GM19395 (cell line): ENCODE results near the gene NR2F6.

Source experiments
- ATAC-seq: cut with Tn5 transposase; IDR thresholded peaks from one replicate; pipeline ENCODE4 v1.9.1; 2021; ENCODE audit warnings: mild to moderate bottlenecking, moderate library complexity; ENCODE audit not compliant: unreplicated experiment

NR2F6 gene

DNA sequence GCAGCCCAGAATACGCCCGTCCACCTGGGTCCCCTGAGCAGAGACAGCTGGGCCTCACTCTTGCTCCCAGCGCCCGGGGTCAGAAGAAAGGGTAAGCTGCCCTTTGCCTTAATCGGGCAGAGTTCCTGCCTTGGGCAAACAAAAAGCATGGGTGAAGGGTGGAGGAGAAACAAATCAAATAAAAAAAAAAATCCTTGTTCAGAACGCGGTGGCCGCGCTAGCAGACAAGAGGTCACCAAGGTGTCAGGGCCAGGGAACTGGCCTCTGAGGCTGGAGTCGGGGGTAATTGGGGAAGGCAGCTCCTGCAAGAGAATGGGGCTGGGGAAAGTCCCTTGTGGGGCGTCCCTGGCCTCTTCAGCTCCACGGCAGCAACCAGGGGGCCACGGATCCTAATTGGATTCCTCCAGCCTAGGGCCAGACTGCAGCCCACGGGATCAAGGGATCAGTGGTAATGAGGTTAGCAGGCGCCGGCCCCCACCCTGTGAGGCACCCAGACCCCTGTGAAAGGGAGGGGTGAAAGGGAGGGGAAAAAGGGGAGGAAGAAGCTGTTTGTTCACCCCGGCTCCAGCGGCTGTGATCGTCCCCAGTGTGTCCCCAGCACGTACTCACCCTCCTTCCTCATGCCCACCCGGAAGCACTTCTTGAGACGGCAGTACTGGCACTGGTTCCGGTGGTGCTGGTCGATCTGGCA lies 5.5 kb downstream of the NR2F6 start:
- ATAC-seq: no peak

DNA sequence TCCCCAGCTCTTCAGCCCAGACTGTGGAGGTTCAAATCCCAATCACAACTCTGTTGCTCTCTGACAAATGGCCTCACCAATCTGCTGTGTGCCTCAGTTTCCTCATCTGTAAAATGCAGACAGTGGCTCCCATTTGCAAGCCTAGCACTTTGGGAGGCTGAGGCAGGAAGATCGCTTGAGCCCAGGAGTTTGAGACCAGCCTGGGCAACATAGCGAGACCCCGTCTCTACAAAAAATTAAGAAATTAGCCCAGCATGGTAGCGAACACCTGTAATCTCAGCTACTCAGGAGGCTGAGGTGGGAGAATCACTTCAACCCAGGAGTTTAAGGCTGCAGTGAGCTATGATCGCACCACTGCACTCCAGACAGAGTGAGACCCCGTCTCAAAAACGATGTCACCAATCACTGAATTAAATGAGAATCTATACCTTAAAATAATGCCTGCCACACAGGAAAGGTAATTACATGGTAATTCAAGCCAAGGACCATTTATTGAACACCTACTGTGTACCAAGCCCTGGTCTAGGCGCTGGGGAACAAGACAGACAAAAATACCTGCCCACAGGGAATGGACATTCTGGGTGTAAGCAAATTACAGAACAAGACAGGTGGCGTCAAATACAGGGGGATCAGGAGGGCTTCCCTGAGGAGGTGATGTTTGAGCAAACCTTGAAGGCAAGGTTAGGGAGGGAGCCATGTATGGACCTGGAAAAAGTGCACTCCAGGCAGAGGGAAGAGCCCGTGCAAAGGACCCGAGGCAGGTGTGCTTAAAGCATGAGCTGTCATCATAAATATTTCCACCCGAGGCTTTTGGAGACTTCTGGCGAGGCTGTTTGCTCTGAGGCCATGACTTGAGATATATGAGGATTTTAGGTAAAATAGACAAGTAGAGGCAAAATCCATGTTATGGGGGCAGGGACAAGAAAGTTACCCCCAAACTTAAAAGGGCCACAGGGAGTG lies 7.7 kb downstream of the NR2F6 start:
- ATAC-seq: no peak

DNA sequence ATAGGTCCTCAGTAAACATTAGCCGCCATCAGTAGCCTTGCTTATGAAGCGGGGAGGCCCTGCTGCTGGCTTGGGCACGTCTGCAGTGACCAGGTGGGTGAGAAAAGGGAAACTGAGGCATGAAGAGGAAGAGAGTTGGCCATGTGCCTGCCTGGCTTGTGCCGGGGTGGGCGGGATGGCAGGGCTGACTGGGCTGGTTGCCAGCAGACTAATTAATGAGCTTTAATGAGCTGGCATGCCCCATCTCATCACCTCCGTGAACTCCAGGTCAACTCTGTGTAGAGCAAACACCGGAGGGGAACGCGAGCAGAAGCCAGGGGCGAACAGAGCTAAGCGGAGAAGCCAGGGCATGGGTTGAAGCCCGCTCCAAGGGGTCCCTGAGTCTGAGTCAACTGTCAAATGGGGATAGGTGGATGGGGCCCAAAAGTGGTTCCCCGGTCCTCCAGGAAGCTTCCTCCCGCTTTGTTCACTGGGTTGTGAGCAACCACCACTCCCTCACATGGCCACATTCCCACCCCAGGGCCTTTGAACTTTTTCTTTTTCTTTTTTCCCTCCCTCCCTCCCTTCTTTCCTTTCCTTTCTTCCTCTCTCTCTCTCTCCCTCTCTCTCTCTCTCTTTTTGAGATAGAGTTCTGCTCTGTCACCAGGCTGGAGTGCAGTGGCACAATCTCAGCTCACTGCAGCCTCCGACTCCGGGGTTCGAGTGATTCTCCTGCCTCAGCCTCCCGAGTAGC lies 8.7 kb downstream of the NR2F6 start:
- ATAC-seq: no peak

DNA sequence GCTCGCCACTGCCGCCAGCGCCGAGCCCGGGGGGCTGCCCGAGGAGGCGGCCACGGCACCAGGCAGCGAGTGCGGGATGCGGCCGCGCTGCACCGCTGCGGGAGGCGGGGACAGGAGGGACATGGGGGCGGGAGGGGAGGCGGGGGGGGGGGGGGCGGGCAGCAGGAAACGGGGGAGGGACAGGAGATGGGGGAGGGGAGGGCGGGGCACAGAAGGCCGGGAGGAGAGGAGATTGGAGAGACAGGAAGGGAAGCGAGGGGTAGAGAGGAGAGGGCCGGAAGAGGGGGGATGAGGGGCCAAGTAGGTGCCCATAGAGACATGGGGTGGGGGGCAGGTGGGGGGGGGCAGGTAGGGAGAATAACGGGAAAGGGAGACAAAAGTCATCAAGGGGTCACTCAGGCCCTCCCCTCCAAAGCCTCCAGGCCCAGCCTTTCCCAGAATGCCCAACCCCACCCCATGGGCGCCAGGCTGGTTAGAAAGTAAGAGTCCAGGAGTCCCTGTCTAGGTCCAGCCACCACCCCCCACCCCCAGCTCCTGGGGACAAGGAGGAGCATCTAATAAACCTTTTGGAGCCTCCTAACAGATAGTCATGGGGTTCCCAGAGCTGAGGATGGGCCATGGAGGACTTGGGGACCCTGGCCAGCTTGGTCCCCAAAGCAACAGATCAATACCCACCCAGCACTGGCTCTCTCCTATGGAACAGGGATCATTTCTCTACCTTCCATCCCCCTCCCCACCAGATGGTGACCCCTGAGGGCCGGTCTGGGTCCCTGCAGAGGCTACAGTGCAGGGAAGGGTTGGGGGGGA lies 9.5 kb downstream of the NR2F6 start:
- no peak for ATAC-seq

DNA sequence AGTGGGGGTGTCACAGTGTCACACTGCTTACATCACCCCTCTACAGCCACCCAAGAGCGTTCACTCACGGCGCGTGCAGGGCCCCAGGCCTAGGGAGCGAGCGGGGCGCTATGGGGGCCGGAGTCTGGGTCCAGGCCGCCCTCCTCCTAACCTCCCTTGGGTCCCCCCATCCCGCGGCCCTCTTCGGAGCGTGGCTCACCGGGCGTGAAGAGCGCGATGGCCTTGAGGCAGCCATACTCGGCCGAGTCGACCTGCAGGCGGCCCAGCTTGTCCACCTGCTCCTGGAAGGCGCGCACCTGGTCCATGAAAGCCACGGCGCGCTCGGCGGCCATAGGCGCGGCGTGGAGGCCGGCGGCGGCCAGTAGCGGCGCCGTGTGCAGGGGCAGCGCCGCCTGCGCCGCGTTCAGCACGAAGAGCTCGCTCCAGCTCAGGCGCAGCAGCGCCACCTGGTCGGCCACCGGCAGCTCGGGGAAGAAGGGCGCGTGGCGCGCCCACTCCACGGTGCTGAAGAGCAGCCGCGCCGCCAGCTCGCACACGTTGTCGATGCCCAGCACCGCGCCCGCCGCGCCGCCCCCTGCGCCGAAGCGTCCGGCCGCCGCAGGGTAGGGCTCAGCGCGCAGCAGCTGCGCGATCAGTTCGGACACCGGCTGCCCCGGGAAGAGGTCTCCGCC lies 10.3 kb downstream of the NR2F6 start:
- ATAC-seq: peak; percentile 58

DNA sequence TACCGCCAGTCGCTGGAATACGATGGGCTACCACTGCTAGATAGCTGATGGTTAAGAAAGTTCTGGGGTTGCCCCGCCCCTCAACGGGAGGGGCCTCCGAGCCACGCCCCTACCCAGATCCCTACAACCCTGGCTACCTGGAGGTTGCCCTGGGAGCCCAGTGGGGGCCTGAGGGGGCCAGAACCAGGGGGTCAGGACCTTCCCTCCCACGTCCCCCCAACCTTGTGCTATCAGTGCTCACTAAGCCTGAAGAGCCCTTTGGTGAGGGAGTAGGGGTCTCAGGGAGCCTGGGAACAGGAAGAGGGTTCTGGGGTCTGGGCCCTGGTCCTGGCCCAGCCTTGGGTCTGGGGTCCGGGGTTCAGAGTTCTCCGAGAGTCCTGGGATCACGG lies 10.8 kb downstream of the NR2F6 start:
- ATAC-seq: peak; percentile 39

DNA sequence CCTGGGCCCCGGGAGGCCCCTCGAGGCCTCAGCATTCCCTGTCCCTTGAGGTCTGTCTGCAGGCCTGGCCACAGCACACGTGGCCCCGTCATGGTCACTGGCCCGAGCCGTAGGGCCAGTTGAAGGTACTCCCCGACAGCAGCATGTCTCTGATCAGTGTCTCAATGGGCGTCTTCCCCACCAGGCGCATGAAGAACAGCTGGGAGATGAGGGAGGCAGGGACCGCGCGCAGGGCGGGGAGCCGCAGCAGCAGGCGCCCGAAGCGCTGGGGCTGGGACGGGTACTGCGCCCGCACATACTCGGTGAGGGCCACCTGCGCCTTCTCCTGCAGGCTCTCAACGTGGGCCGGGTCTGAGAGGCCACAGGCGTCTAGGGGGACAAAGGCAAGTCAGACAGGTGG lies 13.5 kb downstream of the NR2F6 start:
- ATAC-seq: no peak

DNA sequence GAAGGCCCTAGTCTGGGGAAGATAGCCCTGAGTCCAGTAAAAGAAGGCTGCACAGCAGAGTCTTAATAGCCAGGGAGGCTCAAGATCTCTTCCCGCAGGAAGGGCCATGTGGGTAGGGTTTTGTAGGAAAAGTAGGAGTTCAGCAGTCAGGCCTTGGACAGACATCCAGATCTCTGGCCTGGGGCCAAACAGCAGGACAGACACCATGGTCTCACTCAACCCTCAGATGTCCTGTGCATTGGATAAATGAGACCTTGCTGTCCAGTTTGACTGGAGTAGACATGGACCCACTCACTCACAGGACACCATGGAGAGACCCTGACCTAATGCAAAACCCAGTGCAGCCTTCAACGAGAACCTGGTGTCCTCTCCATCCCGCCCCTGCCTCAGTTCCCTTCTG lies 15.8 kb downstream of the NR2F6 start:
- no peak for ATAC-seq

DNA sequence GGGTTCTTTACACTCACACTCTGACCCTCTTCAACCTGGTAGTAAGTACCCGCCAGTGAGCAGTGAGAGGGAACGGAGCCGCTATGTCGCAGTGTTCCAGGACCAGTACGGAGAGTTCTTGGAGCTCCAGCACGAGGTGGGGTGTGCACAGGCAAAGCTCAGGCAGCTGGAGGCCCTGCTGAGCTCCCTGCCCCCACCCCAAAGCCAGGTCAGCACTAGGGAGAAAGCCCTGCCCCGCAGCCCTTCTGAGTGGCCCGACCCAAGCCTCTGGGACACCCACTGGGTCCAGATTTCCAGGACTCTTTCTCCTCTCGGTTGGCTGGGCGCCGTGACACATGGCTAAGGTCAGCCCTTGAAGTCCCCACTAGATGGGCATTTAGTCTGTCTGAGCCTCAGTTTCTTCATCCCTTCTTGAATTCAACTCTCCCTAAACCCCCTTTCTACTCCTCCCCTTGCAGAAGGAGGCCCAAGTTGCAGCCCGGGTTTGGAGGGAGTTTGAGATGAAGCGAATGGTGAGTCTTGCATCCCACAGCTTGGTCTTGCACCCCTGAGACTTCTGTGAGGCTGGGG lies 17.8 kb downstream of the NR2F6 start:
- no peak for ATAC-seq

DNA sequence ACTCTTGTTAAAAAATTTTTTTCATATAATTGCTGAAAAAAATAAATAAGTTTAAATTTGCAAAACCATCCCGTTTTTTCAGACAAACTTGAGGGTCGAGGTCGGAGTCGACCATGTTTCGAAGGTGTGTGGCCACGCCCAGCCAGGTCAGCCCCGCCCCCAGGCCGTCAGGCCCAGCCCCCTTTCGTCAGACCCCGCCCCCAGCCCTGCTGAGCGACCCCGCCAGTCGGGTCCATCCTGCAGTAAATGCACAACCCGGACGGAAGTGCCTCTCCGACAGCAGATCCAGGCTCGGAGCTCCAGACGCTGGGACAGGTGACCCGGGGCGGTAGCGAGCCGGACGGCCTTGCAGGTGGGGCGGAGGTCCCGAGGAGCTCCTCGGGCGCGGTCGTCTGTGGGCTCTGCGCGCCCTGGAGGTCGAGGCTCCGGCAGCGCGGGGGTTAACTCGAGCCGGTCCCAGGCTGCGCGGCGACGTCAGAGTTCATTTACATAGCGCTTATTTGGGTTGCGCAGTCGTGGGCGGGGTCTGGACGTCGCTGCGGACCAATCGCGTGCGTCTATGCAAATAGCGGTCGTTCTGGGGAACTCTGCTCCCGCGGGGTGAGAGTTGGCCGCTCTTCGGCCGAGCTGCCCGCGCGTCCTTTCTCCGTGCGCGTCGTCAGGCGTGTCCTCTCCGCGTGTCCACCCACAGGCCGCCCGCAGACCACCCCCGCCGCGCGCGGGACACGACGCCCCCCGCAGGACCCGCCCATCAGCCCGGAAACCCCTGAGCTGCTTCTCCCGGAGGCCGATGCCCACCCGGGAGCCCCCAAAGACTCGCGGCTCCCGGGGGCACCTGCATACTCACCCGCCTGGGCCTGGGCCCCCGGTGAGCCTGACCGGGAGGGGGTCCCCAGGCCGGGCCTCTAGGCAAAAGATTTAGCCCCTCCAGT lies 19.5 kb downstream of the NR2F6 start, which contains the start of gene OCEL1:
Gene OCEL1, plus strand, starts transcription at position 225 of the 932 bp plus-strand sequence. Its CDS starts 22 bp downstream, at position 247.
- peak; percentile 89 for ATAC-seq

DNA sequence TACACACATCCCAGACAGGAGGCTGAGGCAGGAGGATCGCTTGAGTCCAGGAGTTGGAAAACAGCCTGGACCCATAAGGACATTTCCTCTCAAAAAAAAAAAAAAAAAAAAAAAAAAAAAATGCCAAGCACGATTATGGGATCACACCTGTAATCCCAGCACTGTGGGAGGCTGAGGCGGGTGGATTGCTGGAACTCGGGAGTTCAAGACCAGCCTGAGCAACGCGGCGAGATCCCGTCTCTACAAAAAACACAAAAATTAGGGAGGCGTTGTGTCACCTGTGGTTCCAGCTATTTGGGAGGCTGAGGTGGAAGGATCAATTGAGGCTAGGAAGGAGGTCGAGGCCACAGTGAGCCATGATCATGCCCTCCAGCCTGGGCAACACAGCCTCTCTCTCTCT lies 20.7 kb downstream of the NR2F6 start:
- no peak for ATAC-seq

DNA sequence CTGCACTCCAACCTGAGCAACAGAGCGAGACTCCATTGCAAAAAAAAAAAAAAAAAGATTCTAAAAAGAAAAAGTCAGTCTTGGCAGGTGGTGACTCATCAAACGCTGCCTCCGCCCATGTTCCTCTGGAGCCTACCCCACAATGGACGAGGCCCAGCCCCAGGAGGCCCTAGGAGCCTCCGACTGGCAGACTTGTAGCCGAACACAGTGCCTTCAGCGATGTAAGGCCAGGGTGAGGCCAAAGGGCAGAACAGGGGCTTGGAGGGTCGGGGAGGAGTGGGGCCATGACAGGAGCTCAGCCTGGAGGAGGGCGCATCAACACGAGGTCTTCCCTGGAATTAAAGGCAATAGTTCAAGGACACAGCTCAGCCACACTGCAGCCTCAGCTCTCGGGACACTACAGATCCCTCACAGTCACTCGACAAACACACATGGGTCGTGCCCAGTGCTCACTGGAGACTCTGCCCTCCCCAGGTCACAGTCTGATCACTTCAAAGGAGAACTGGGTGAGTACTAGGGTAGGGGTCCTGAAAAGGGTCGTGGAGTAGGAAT lies 25.4 kb downstream of the NR2F6 start:
- ATAC-seq: no peak

DNA sequence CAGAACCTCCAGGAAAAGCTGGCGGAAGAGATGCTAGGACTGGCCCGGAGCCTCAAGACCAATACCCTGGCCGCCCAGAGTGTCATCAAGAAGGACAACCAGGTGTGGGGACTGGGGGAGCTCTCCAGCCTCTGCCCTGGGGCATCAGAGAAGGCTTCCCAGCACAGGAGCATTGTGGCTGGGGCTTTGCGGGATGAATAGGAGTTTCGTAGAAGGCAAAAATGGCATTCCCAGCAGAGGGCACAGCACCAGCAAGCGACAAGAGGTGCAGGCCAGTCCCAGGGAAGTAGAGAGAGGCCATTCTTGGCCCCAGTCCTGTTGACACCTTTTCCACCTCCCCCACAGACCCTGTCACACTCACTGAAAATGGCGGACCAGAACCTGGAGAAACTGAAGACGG lies 26.4 kb downstream of the NR2F6 start:
- no peak for ATAC-seq

DNA sequence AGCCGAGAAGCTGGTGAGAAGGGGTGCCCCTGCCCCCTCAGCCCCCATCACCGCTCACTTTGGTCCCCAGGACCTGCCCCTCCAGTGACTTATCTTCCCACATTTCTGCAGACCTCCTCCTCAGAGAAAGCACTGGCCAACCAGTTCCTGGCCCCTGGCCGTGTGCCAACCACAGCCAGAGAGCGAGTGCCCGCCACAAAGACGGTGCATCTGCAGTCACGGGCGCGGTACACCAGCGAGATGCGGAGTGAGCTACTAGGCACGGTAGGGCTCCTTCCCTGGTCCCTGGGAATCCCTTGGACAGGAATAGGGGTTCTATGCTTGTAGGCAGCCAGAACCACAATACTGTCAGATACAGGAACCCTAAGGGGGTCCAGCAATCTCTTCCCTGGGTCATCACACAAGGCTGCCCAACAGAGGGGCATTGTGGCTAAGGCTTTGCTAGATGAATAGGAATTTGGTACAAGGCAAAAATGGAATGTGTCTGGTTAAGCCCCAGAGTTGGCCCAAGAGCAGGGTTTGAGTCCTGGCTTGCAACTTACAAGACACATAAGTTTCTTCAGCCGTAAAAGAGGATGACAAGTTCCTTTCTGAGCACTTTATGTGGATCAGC lies 29.6 kb downstream of the NR2F6 start:
- ATAC-seq: no peak

DNA sequence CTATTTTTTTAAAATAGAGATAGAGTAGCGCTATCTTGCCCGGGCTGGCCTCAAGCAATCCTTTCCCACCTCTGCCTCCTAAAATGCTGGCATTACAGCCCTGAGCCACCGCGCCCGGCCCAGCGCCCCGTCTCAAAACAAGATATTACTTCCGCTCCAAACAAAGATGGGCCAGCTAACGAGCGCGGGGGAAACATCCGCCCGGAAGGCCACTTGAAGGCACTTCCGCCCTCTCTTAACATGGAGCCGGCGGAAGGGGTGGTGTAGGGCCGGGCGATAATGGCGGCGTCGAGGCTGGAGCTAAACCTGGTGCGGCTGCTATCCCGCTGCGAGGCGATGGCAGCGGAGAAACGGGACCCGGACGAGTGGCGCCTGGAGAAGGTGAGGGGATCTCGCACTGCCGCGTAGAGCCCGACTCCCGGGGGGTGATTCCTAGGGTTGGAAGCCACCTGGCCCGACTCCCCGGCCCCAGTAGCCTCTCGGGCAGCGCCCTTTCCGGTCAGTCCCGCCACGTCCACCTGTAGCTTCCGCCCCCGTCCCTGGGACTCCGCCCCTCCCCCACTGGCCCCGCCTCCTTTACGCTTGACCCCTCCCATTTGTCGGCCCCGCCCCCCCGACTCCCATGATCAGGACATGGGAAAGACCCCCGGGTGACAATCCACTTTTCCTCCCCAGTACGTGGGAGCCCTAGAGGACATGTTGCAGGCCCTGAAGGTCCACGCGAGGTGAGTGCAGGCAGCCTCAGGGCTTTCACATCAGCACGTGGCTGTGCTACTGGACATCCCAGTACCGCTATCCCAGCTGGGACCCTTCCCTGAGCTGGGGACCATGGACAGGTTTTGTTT lies 30.4 kb downstream of the NR2F6 start, which contains the start of gene USE1:
Gene USE1, plus strand, starts transcription at position 231 of the 845 bp plus-strand sequence. Its CDS starts 49 bp downstream, at position 280.
- ATAC-seq: peak; percentile 79

DNA sequence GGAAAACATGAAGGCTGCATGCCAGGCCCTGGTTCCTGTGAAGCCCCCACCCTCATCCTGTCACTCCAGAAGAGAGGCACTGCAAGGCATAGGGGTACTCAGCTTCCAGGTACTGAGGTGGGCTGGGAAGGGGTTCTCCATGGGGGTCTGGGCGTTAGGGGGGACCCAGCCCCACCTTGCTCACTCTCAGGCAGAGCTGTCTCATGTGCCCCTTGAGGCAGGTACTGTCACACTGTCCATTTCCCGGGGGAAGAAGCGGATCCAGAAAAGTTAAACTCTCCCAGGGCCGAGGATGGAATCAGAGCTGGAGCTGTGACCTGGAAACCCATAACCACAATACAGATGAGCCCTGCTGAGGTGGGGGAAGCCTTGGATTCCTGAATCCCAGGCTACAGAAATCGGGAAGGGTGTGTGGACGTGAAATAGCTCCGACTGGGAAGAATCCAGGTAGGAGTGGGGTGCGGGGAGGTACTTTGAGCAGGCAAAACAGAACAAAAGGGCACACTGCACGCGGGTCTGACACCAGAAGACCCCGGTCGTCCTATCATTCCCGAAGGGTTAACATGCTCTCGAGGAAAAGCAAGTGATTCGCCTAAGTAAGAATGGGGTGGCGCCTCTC lies 31.1 kb downstream of the NR2F6 start:
- ATAC-seq: no peak
